ENCODE results near the gene JARID2. TPM values are rescaled to one million over a fixed set of nuclear protein-coding genes. Genes with fewer than 3 reads are reported as not detected.

Gene JARID2
- total and polyA plus RNA-seq, 9 of the 15 experiments (the other 6 are each of a cell fraction or from before 2014, with no cell fraction given) = 5.0 to 29.0 (median 15.6) TPM

DNA sequence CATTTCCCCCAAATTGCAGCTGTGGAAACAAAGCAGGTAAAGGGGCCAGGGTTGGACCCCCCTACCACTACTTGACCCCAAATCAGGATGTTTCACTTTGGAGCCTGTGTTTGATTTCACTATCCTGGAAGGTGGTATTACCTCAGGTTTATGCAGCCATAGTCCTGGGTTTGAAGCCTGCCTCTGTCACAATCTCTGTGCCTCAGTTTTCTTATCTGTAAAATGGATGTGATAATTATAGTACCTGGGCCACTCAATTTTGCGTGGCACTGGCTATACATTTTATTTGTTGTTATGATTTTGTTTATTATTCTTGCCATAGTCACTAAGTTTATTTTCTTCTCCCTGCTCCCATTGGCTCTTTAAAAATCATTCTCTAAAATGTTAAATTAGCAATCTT lies 26.7 kb downstream of the JARID2 start (continued):
- TF ChIP-seq, protein P1, sequence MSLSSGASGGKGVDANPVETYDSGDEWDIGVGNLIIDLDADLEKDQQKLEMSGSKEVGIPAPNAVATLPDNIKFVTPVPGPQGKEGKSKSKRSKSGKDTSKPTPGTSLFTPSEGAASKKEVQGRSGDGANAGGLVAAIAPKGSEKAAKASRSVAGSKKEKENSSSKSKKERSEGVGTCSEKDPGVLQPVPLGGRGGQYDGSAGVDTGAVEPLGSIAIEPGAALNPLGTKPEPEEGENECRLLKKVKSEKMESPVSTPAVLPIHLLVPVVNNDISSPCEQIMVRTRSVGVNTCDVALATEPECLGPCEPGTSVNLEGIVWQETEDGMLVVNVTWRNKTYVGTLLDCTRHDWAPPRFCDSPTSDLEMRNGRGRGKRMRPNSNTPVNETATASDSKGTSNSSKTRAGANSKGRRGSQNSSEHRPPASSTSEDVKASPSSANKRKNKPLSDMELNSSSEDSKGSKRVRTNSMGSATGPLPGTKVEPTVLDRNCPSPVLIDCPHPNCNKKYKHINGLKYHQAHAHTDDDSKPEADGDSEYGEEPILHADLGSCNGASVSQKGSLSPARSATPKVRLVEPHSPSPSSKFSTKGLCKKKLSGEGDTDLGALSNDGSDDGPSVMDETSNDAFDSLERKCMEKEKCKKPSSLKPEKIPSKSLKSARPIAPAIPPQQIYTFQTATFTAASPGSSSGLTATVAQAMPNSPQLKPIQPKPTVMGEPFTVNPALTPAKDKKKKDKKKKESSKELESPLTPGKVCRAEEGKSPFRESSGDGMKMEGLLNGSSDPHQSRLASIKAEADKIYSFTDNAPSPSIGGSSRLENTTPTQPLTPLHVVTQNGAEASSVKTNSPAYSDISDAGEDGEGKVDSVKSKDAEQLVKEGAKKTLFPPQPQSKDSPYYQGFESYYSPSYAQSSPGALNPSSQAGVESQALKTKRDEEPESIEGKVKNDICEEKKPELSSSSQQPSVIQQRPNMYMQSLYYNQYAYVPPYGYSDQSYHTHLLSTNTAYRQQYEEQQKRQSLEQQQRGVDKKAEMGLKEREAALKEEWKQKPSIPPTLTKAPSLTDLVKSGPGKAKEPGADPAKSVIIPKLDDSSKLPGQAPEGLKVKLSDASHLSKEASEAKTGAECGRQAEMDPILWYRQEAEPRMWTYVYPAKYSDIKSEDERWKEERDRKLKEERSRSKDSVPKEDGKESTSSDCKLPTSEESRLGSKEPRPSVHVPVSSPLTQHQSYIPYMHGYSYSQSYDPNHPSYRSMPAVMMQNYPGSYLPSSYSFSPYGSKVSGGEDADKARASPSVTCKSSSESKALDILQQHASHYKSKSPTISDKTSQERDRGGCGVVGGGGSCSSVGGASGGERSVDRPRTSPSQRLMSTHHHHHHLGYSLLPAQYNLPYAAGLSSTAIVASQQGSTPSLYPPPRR (CRISPR knock-in tag; IDR thresholded peaks at IDR 0.05; ENCODE audit: borderline replicate concordance) = no peak
- TF ChIP-seq ZSCAN29 (IDR thresholded peaks at IDR 0.05) = no peak
- TF ChIP-seq ZNF584 (CRISPR knock-in tag; IDR thresholded peaks at IDR 0.05; ENCODE audit: low read depth) = no peak
- TF ChIP-seq ZNF134 (CRISPR knock-in tag; conservative IDR thresholded peaks at IDR 0.05) = no peak
- no peak for TF ChIP-seq ETV6 (IDR thresholded peaks at IDR 0.05; ENCODE audit: borderline replicate concordance in 1 of 2, low read depth in 2 of 2, low read length in 1 of 2)
- no peak for TF ChIP-seq ETV6 (CRISPR knock-in tag; IDR thresholded peaks at IDR 0.05; ENCODE audit: borderline replicate concordance)
- peak; percentile 83 for TF ChIP-seq BCOR (IDR thresholded peaks at IDR 0.05)
- TF ChIP-seq GATAD2B (IDR thresholded peaks at IDR 0.05; ENCODE audit: borderline replicate concordance) = no peak
- no peak for TF ChIP-seq MEF2A (IDR thresholded peaks at IDR 0.05; ENCODE audit: control insufficient read depth, low read depth, low read length)

Measured in K562 (cell line).